Omental fat pad (tissue), 4 donors: ENCODE data around the gene IL31. TPM values are rescaled to one million over a fixed set of nuclear protein-coding genes. Genes with fewer than 3 reads are reported as not detected.

ENCODE experiments used
- ATAC-seq: fragments of 150-250 bp; one replicate; pipeline ENCODE4 v1.9.1; 2016; ENCODE audit warnings: mild to moderate bottlenecking, moderate library complexity; ENCODE audit not compliant: low FRiP score
- DNase-seq: peaks from one replicate; pipeline ENCODE4 v3.0.0-alpha.2; 2019; ENCODE audit warnings: low spot score
- total RNA-seq, 4 donors: library from RNA; depleted of rRNA; stranded (reverse); fragments of >200 nt; gene quantifications; one replicate each; pipeline ENCODE4 v1.1.0, GENCODE V29; 2016
- TF ChIP-seq, protein P1 (sequence below), 3 donors: fragments of 450-650 bp; IDR thresholded peaks; one replicate each; pipeline ENCODE4 v1.5.1; 2016 to 2017; ENCODE audit warnings: antibody characterized with exemption in 3 of 3, mild to moderate bottlenecking in 3 of 3, moderate library complexity in 2 of 3

IL31 gene
- total RNA-seq, 4 donors from 2014 or later, result not detected

DNA sequence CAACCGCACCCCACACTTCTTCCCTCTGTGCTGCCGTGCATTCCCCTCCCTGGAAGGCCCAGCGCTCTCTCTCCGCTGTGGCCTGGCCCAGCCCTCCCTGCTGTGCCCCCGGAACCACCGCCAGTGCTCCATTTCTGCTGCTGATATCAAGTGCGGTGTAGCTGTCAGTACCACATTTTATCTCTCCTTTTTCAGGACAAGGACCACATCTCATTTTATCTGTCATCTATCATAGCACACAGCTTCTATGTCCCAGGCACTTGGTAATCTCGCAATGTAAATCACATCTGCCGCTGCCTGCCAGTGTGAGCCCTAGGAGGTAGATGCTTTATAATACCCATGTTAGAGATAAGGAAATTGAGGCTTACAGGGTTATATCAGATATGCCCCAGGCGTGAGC, 18.3 kb downstream of the IL31 start:
- DNase-seq, result no peak
- TF ChIP-seq, protein P1, sequence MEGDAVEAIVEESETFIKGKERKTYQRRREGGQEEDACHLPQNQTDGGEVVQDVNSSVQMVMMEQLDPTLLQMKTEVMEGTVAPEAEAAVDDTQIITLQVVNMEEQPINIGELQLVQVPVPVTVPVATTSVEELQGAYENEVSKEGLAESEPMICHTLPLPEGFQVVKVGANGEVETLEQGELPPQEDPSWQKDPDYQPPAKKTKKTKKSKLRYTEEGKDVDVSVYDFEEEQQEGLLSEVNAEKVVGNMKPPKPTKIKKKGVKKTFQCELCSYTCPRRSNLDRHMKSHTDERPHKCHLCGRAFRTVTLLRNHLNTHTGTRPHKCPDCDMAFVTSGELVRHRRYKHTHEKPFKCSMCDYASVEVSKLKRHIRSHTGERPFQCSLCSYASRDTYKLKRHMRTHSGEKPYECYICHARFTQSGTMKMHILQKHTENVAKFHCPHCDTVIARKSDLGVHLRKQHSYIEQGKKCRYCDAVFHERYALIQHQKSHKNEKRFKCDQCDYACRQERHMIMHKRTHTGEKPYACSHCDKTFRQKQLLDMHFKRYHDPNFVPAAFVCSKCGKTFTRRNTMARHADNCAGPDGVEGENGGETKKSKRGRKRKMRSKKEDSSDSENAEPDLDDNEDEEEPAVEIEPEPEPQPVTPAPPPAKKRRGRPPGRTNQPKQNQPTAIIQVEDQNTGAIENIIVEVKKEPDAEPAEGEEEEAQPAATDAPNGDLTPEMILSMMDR (IDR thresholded peaks at IDR 0.05), result no peak
- ATAC-seq, result no peak

GRCh38 chr12:122152754-122153153, 21.3 kb downstream of the IL31 start:
- ATAC-seq (no peak), DNase-seq (no peak)
- TF ChIP-seq, protein P1 (IDR thresholded peaks at IDR 0.05), result no peak

GRCh38 chr12:122150127-122150681, 23.8 kb downstream of the IL31 start:
- no peak for ATAC-seq
- no peak for DNase-seq
- TF ChIP-seq, protein P1 (IDR thresholded peaks at IDR 0.05), result no peak

- TF ChIP-seq, protein P1 (IDR thresholded peaks at IDR 0.05), result no peak
- ATAC-seq (no peak), DNase-seq (no peak)
These were observed 25.4 kb downstream of the IL31 start for GRCh38 chr12:122148657-122149056.

DNA sequence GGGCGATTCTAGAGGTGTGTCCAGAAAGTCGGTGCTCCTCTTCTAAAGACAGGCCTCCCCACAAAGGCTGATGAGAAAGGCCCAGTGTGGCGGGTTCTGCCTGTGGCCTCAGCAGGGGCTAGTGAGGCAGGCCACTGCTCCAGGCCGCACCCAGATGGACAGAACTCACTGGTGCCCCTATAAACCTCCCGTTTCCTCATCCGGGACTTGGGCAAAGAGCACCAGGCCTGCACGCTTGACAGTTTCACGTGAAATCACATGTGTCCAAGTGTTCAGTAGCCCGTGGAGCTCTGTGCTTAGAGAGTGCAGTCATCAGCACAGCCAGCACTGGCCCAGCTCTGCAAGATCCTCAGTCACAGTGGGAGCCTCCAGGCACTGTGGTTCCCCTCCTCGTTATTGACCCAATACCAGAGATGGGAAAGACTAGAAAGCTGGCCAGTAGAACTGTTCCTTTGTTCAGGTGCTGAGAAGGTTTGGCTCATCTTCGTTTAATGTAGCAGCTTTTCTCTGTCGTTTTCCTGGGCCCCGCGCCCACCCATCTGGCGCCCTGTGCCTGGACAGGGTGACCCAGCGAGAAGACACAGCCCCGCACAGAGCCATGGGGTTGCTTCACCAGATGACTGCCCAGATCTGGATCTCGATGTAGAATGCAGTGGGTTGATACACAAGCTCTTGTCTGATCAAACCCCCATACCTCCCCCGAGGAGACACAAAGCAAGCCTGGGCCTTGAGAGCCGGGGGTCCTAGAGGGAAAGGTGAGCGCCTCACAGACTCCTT, 26.3 kb downstream of the IL31 start:
- TF ChIP-seq, protein P1 (IDR thresholded peaks at IDR 0.05), result no peak
- DNase-seq (no peak), ATAC-seq (no peak)

DNA sequence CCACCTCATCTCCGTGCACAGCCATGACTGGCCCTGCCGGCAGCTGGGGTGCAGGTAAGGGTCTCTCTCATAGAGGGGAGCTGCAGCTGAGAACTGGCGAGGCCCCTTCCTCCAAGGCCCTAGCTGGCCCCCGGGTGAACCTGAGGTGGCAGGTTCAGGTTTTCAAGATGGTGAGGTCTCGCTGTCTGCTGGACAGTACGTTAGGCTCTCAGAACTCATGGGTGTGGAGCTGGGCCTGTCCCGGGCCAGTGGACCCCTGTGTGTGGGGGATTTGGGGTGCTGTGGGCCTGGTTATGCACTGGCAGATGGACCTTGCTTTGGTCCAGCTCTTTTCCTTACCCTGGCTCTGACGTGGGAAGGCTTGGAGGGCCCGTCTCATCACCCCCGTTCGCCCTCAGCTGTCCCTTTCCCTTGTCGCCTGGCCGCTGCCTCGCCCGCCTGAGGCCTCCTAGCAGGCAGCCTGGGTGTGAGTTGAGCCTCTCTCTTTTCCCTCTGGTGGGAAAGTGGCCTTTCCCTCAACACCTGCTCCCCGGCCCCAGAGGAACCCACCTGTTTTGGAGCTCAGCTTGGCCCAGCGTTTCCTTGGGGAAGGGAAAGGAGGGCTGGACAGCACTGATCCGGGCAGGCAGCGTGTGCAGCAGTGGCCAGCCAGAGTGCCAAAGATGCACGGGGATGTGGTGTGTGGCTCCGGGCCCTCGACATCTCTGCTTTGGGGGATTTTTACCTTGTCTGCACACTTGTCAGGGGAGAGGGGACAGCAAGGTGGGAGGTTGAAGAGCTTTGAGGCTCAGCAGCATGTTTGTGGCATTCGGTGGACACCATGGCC, 28.3 kb downstream of the IL31 start:
- no peak for ATAC-seq
- no peak for DNase-seq

More for the DNA sequence above, 28.3 kb downstream of the IL31 start:
- TF ChIP-seq, protein P1 (IDR thresholded peaks at IDR 0.05), result no peak
